A673 (cell line): Measurements from ENCODE around the gene NTRK3.

Source experiments
- CTCF ChIP-seq: fragments of 300-800, 200-600 bp; sonication (generic); conservative IDR thresholded peaks from 2 replicates; pipeline ENCODE4 v1.5.1; 2017; ENCODE audit warnings: low read depth, mild to moderate bottlenecking, antibody characterized with exemption, low read length, moderate library complexity, mixed read lengths
- EZH2 ChIP-seq: fragments of 200-600 bp; sonication (generic); IDR thresholded peaks from 2 replicates; pipeline ENCODE4 v1.6.1; 2017; ENCODE audit warnings: borderline replicate concordance, low read depth, mild to moderate bottlenecking, mixed read lengths, antibody characterized with exemption, low read length; ENCODE audit not compliant: poor library complexity, severe bottlenecking

- TF ChIP-seq CTCF (no peak), EZH2 (no peak)
Measured at GRCh38 chr15:88127432-88127790, 129.1 kb downstream of the NTRK3 start.
